SK-N-SH treated with all-trans-retinoic acid at 6 μM for 48 hours (cell line): ENCODE results near the gene DDX41.

Source experiments
- ATAC-seq: fragments of 200-7000 bp; cut with Tn5 transposase; 3 replicates; pipeline ENCODE4 v1.9.1; 2020; ENCODE audit warnings: mild to moderate bottlenecking, moderate library complexity
- ARNTL ChIP-seq: fragments of 450-650 bp; formaldehyde crosslinking; IDR thresholded peaks from 2 replicates; pipeline ENCODE4 v1.5.0; 2020; ENCODE audit warnings: low read depth, mild to moderate bottlenecking, moderate library complexity, borderline replicate concordance
- BACH2 ChIP-seq: fragments of 250-450 bp; sonication (Bioruptor Pico); IDR thresholded peaks from 2 replicates; pipeline ENCODE4 v1.9.0; 2021; ENCODE audit warnings: mild to moderate bottlenecking, borderline replicate concordance
- ESRRG ChIP-seq: fragments of 250-450 bp; sonication (Bioruptor Pico); IDR thresholded peaks from 2 replicates; pipeline ENCODE4 v1.6.1; 2021; ENCODE audit warnings: mild to moderate bottlenecking
- GLIS3 ChIP-seq: fragments of 250-450 bp; sonication (Bioruptor Pico); IDR thresholded peaks from 2 replicates; pipeline ENCODE4 v1.5.0; 2020; ENCODE audit warnings: mild to moderate bottlenecking, moderate library complexity
- ISL1 ChIP-seq: fragments of 250-450 bp; sonication (Bioruptor Pico); IDR thresholded peaks from 2 replicates; pipeline ENCODE4 v2.1.2; 2022; ENCODE audit warnings: mild to moderate bottlenecking, moderate library complexity
- OSR1 ChIP-seq: fragments of 250-450 bp; sonication (Bioruptor Pico); IDR thresholded peaks from 2 replicates; pipeline ENCODE4 v1.8.0; 2022; ENCODE audit warnings: moderate library complexity, mild to moderate bottlenecking, inconsistent platforms
- RARB ChIP-seq: fragments of 250-450 bp; sonication (Bioruptor Pico); IDR thresholded peaks from 2 replicates; pipeline ENCODE4 v1.8.0; 2021; ENCODE audit warnings: mild to moderate bottlenecking, moderate library complexity
- SNAI2 ChIP-seq: fragments of 250-450 bp; sonication (Bioruptor Pico); IDR thresholded peaks from 2 replicates; pipeline ENCODE4 v1.5.0; 2020; ENCODE audit warnings: mild to moderate bottlenecking, moderate library complexity
- TCF4 ChIP-seq: fragments of 250-450 bp; sonication (Bioruptor Pico); IDR thresholded peaks from 2 replicates; pipeline ENCODE4 v1.8.0; 2021; ENCODE audit warnings: mild to moderate bottlenecking, moderate library complexity, borderline replicate concordance
- ZC3H10 ChIP-seq: fragments of 250-450 bp; sonication (Bioruptor Pico); IDR thresholded peaks from 2 replicates; pipeline ENCODE4 v1.5.1; 2021; ENCODE audit warnings: mild to moderate bottlenecking, moderate library complexity
- ZNF8 ChIP-seq: fragments of 450-650 bp; formaldehyde crosslinking; IDR thresholded peaks from 2 replicates; pipeline ENCODE4 v1.5.0; 2020; ENCODE audit warnings: mild to moderate bottlenecking, moderate library complexity
- TF ChIP-seq, protein P1 (sequence below): fragments of 250-450 bp; sonication (Bioruptor Pico); IDR thresholded peaks from 2 replicates; pipeline ENCODE4 v1.5.1; 2020; ENCODE audit warnings: low read depth, mild to moderate bottlenecking, moderate library complexity
- TF ChIP-seq, protein P2 (sequence below): fragments of 250-450 bp; sonication (Bioruptor Pico); IDR thresholded peaks from 2 replicates; pipeline ENCODE4 v1.8.0; 2020; ENCODE audit warnings: mild to moderate bottlenecking, moderate library complexity, borderline replicate concordance
- TF ChIP-seq, protein P3 (sequence below): fragments of 250-450 bp; sonication (Bioruptor Pico); IDR thresholded peaks from 2 replicates; pipeline ENCODE4 v1.8.0; 2021; ENCODE audit warnings: low read depth, mild to moderate bottlenecking, moderate library complexity, borderline replicate concordance
- TF ChIP-seq, protein P4 (sequence below): fragments of 250-450 bp; sonication (Bioruptor Pico); IDR thresholded peaks from 2 replicates; pipeline ENCODE4 v1.5.0; 2020; ENCODE audit warnings: mild to moderate bottlenecking, moderate library complexity
- TF ChIP-seq, protein P5 (sequence below): fragments of 250-450 bp; sonication (Bioruptor Pico); IDR thresholded peaks from 2 replicates; pipeline ENCODE4 v1.5.1; 2021; ENCODE audit warnings: mild to moderate bottlenecking, moderate library complexity

Gene DDX41

DNA sequence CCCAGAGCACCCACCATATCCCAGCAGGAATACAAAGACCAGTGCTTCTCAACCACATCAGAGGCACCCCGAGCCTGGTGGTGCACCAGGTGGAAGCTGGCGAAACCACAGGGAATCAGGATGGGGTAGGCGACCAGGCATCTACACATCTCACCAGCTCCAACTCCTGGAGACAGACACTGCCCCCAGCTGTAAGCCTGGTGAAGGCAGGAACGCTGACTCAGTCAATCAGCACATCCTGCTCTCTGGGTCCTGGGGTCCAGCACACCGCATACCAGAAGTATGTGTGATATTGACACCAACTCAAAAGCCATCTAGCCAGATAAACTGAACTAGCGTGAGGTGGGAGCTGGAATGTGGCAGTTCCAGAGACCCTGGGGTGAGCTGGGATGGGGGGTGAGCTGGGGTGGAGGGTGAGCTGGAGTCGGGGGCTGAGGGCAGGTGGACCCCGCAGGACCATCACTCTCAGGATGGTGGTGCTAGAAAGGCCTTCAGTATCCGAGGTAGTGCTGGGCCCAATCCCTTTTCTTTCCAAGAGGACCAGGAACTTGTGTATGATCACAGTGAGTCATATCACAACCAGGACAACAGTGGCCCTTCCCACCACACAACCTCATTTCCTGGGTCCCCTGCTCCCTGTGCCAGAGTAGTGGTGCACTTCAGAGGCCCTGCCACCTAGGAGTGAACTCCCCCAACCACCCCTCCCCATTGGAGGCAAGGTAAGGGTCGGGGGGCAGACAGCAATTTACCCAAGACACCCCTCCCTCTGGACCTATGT lies 45.8 kb downstream of the DDX41 start (continued):
- TF ChIP-seq, protein P1, sequence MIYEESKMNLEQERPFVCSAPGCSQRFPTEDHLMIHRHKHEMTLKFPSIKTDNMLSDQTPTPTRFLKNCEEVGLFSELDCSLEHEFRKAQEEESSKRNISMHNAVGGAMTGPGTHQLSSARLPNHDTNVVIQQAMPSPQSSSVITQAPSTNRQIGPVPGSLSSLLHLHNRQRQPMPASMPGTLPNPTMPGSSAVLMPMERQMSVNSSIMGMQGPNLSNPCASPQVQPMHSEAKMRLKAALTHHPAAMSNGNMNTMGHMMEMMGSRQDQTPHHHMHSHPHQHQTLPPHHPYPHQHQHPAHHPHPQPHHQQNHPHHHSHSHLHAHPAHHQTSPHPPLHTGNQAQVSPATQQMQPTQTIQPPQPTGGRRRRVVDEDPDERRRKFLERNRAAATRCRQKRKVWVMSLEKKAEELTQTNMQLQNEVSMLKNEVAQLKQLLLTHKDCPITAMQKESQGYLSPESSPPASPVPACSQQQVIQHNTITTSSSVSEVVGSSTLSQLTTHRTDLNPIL (CRISPR knock-in tag): no peak
- no peak for TF ChIP-seq TCF4 (CRISPR knock-in tag)
- TF ChIP-seq RARB (CRISPR knock-in tag): no peak
- no peak for TF ChIP-seq SNAI2 (CRISPR knock-in tag)
- no peak for TF ChIP-seq GLIS3 (CRISPR knock-in tag)
- no peak for TF ChIP-seq BACH2 (CRISPR knock-in tag)
- TF ChIP-seq, all 23 proteins: peak for 0

DNA sequence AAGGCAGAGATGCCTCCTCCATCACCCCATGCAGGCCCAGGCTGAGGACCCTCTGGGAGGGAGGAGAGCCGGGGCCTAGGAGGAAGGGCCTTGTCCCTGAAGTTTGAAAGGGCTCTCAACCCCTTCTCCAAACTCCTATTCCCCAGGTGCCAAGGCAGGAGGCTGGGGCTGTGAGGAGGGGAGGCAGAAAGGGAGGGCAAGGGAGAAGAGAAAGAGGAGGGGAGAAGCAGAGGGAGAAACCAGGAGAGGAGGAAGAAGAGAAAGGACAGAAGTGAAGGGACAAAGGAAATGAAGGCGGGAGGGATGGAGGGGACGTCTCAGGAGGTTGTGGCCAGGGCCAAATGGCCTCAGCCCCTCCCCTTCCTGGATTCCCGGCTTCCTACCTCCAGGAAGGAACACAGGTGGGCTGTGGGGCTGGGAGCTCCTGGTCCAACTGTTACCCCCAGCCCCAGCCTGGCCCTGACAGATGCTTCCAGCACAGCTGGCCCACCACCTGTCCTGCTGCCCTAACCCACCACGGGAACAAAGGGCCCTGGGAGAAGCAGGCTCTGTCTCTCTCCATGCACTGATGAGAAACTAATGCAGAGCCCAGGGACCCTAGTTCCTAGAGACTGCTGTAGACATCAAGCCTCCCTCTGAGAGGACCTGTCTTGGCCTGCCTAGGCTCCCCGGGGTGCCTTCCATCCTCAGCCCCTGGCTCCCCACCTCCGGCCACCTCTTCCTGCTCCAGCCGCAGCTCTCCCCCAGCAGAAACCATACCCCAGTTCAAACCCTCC lies 46.8 kb downstream of the DDX41 start:
- TF ChIP-seq, protein P2, sequence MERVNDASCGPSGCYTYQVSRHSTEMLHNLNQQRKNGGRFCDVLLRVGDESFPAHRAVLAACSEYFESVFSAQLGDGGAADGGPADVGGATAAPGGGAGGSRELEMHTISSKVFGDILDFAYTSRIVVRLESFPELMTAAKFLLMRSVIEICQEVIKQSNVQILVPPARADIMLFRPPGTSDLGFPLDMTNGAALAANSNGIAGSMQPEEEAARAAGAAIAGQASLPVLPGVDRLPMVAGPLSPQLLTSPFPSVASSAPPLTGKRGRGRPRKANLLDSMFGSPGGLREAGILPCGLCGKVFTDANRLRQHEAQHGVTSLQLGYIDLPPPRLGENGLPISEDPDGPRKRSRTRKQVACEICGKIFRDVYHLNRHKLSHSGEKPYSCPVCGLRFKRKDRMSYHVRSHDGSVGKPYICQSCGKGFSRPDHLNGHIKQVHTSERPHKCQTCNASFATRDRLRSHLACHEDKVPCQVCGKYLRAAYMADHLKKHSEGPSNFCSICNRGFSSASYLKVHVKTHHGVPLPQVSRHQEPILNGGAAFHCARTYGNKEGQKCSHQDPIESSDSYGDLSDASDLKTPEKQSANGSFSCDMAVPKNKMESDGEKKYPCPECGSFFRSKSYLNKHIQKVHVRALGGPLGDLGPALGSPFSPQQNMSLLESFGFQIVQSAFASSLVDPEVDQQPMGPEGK (CRISPR knock-in tag): no peak
- no peak for TF ChIP-seq ESRRG (CRISPR knock-in tag)
- TF ChIP-seq ZNF8 (CRISPR knock-in tag): no peak
- TF ChIP-seq, protein P1 (CRISPR knock-in tag): no peak
- TF ChIP-seq, protein P3, sequence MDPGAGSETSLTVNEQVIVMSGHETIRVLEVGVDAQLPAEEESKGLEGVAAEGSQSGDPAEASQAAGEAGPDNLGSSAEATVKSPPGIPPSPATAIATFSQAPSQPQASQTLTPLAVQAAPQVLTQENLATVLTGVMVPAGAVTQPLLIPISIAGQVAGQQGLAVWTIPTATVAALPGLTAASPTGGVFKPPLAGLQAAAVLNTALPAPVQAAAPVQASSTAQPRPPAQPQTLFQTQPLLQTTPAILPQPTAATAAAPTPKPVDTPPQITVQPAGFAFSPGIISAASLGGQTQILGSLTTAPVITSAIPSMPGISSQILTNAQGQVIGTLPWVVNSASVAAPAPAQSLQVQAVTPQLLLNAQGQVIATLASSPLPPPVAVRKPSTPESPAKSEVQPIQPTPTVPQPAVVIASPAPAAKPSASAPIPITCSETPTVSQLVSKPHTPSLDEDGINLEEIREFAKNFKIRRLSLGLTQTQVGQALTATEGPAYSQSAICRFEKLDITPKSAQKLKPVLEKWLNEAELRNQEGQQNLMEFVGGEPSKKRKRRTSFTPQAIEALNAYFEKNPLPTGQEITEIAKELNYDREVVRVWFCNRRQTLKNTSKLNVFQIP (CRISPR knock-in tag): no peak
- no peak for TF ChIP-seq TCF4 (CRISPR knock-in tag)
- TF ChIP-seq OSR1 (CRISPR knock-in tag): no peak
- no peak for TF ChIP-seq ISL1 (CRISPR knock-in tag)
- TF ChIP-seq ARNTL: no peak
- TF ChIP-seq, protein P4, sequence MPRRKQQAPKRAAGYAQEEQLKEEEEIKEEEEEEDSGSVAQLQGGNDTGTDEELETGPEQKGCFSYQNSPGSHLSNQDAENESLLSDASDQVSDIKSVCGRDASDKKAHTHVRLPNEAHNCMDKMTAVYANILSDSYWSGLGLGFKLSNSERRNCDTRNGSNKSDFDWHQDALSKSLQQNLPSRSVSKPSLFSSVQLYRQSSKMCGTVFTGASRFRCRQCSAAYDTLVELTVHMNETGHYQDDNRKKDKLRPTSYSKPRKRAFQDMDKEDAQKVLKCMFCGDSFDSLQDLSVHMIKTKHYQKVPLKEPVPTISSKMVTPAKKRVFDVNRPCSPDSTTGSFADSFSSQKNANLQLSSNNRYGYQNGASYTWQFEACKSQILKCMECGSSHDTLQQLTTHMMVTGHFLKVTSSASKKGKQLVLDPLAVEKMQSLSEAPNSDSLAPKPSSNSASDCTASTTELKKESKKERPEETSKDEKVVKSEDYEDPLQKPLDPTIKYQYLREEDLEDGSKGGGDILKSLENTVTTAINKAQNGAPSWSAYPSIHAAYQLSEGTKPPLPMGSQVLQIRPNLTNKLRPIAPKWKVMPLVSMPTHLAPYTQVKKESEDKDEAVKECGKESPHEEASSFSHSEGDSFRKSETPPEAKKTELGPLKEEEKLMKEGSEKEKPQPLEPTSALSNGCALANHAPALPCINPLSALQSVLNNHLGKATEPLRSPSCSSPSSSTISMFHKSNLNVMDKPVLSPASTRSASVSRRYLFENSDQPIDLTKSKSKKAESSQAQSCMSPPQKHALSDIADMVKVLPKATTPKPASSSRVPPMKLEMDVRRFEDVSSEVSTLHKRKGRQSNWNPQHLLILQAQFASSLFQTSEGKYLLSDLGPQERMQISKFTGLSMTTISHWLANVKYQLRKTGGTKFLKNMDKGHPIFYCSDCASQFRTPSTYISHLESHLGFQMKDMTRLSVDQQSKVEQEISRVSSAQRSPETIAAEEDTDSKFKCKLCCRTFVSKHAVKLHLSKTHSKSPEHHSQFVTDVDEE (CRISPR knock-in tag): no peak
- TF ChIP-seq ZC3H10 (CRISPR knock-in tag): no peak
- TF ChIP-seq, protein P5, sequence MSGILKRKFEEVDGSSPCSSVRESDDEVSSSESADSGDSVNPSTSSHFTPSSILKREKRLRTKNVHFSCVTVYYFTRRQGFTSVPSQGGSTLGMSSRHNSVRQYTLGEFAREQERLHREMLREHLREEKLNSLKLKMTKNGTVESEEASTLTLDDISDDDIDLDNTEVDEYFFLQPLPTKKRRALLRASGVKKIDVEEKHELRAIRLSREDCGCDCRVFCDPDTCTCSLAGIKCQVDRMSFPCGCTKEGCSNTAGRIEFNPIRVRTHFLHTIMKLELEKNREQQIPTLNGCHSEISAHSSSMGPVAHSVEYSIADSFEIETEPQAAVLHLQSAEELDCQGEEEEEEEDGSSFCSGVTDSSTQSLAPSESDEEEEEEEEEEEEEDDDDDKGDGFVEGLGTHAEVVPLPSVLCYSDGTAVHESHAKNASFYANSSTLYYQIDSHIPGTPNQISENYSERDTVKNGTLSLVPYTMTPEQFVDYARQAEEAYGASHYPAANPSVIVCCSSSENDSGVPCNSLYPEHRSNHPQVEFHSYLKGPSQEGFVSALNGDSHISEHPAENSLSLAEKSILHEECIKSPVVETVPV (CRISPR knock-in tag): no peak
- no peak for ATAC-seq
